Stimulated activated CD8-positive, alpha-beta memory T cell treated with anti-CD3 and anti-CD28 coated beads, Interleukin-2, amount 100 ng/mL, for 1 hour (primary cell): ENCODE results near the gene MAGI3.
"Not testable (repeated sequence)": the region's sequence is repeated elsewhere in the genome, so short reads cannot be mapped to it uniquely, and the experiment has no call there.

Experiments used
- DNase-seq, 2 donors: peaks; one replicate each; pipeline ENCODE4 v3.0.0-alpha.2; 2020; ENCODE audit warnings: low read depth in 2 of 2

Gene MAGI3

DNA sequence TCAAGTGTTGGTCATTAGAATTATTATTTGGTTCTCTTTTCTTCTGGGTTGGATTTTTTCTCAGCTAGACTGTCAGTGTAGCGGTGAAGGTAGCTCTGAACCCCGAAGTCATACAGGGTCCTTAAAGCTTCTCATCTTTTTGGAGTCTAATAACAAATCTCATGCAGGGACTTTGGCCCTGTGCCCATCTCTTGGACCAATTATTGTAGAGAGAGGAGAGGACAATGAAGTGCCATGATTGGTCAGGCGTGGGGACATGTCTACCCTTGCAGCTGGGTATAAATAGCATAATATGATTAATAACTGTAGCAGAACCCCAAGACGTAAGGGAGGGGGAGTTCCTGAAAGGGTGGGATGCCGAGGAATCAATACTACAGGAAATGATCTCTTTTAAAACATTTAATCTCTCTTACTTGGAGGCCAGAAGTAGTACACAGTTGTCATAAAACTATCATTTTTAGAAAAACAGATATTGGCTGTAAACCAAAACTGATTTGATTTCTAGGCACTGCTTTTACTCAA lies 8.8 kb downstream of the MAGI3 start:
- DNase-seq = no peak

DNA sequence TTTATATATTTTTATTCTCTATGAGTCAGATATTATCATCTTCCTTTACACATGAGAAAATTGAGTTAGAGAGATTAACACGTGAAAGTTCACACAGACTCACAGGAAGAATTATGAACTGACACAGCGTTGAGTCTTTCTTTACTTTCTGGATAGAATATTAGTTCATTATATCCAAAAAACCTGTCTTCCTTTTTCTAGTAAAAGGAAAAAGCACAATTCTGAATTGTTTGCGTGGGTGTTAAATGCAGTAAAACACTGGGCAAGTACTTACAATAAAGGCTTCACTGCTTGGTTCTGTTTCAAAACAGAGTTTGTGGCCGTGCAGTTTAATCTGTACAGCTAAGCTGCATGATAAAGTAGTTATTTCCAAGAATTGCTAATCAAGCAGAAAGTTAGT lies 10.8 kb downstream of the MAGI3 start:
- no peak for DNase-seq

DNA sequence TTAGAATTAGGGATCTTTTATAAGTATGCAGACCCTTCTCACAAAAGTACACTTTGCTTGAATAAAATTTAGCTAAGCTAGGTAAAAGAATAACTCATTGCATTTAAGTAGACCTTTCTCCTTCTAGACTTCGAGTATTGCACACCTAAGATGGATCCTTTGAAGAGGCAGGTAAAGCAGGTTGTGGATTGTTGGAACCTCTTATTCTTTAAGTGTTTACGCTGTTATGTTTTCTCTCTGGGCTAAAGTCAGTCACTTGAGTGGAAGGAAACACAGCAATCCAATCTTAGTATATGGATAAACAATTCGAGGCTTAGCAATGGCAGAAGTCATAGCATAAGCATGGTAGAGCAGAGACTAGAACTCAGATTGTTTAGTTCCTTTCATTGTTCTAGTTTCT lies 11.4 kb downstream of the MAGI3 start:
- DNase-seq = no peak

DNA sequence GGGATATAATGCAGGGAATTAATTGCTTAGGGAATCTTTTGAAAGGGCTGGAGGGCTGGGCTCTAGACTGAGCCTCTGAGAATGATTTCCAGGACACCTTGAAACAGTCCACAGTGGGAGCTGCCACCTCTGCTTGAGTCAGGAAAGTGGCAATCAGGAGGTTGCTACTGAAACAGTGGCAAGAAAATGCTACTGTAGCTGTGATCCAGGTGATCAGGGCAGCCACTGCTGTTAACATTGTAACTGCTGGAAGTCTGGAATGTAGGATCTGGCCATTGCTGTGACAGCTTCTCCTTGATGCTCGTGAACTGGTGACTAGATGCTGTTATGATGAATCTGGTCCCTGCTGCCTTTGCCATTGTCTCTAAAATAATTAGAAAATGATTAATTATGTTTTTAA lies 12.8 kb downstream of the MAGI3 start:
- DNase-seq = no peak

DNA sequence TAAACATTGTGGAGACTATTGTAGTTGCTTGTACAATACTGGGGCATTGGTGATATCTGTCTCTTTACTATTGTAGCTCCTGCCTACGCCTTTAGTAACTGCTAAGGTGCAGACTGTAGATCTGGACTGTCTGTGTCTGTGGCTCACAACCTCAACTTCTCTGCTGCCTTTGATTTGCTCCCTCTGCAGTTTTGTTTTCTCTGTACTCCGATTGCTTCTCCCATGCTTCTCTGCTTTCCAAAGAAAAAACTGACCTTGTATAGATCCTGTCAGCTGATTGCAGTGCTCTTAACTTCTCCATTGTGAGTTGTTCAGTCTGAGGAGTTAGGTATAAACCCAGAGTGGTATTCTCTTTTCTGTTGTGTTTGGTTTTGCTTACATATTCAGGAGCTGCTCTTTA lies 15.3 kb downstream of the MAGI3 start:
- DNase-seq = no peak

DNA sequence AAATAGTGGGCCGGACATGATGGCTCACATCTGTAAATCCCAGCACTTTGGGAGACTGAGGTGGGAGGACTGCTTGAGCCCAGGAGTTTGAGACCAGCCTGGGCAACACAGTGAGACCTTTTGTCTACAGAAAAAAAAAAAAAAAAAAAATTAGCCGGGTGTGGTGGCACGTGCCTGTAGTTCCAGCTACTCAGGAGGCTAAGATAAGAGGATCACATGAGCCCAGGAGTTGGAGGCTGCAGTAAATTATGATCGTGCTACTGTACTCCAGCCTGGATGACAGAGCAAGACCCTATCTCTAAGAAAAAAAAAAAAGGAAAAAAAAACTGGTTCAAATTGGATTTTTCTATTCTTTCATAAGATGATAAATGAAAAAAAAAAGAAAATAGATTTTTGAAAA lies 15.8 kb downstream of the MAGI3 start:
- DNase-seq = not testable (repeated sequence)

DNA sequence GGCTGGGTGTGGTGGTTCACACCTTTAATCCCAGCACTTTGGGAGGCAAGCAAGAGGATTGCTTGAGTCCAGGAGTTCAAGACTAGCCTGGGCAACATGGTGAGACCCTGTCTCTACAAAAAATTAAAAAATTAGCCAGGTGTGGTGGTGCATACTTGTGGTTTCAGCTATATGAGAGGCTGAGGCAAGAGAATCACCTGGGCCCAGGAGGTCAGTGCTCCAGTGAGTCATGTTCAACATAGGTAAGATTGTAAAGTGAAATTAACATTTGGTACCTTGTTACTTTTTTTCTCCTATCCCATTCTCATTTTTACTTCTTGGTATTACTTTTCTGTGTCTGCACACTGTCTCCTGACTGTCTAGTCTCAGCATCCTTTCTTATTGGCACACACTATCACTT lies 19.0 kb downstream of the MAGI3 start:
- no peak for DNase-seq

DNA sequence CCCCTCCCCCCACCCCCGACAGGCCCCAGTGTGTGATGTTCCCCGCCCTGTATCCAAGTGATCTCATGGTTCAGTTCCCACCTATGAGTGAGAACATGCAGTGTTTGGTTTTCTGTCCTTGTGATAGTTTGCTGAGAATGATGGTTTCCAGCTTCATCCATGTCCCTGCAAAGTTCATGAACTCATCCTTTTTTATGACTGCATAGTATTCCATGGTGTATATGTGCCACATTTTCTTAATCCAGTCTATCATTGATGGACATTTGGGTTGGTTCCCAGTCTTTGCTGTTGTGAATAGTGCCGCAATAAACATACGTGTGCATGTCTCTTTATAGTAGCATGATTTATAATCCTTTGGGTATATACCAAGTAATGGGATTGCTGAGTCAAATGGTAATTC lies 21.7 kb downstream of the MAGI3 start:
- not testable (repeated sequence) for DNase-seq

DNA sequence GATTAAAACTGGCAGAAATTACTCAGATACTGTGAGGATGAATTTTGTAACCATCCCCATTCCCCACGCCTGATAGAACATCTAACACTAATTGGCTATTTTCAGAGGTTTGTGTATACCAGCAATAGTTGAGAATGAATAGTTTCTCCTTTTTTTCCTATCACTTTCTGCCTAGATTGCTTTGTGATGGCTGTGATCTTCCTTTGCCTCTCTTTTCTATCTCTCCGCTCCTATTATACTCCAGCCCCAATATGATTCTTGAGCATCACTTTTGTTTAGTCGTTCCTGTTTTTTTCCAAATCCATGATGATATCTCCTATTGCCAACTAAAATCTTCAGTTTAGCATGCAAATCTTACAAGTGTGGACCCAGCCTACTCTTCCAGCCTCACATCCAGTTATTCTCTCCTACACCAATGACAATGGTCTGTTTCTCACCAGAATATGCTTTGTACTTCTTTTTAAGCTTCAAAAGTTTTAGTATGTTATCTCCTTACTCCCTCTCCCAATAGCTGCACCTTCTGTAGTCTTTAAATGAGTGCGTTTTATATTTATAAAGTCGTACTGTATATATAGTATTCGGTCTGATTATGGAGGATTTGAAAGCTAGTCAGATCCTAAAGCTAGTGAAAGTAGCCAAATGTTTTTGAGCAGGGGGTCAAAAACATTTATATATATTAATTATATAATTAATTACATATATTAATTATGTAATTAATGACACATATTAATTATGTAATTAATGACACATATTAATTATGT lies 25.2 kb downstream of the MAGI3 start:
- no peak for DNase-seq

DNA sequence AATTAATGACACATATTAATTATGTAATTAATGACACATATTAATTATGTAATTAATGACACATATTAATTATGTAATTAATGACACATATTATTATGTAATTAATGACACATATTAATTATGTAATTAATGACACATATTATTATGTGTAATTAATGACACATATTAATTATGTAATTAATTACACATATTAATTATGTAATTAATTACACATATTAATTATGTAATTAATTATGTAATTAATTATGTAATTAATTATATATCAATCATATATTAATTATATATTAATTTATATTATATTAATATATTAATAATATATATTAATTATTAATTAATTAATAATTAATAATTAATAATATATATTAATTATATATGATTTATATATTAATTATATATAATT lies 25.8 kb downstream of the MAGI3 start:
- DNase-seq = not testable (repeated sequence)

DNA sequence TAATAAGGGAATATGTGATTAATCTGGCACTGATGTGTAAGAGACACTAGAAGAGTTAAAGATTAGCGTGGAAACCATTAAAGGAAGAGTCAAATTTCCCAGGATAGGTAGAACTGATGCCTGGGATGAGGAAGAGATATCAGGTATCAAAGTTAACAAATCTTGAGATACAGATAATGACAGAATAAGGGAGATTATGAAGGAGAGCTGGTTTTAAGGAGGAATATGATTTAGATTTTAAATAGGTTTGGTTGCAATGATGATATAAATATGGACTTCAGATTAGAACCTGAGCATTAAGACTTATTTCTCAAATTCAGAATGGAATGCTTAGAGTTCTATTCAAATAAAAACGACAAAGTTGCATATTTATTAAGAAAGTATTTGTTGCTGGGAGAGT lies 26.2 kb downstream of the MAGI3 start:
- DNase-seq = no peak

DNA sequence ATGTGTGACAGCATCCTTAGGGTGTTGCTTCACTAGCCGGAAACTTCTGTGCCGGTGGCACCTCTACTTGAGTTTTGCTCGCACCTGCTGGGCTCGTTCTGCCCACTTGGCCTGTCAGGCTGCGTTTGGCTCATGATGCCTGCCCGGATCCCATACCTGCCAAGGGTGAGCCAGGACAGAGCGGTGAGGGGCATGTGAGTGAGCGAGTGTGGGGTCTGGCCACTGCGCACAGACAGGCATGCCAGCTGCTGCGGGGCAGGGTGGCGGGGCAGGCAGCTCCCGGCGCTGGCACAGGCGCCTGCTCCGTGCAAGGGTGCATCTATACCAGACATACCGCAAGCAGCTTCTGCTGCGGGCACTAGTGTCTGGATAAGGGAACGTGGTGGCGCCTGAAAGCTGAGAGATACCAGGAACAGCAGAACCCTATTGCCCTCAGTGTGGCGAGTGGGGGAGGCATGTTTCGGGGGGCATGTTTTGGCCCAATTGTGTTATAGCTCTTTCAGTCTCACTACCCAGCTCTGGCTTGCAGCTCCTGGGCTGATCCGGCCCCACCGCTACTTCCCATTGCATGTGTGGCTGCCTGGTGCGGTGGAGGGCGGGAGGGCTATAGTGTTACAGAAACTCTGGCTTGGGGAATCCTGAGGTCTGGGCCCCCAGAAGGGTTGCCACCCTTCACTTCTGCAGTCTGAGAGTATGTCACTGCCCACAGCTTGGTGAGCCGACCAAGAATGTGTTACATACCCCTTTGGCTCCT lies 32.2 kb downstream of the MAGI3 start:
- DNase-seq = no peak

DNA sequence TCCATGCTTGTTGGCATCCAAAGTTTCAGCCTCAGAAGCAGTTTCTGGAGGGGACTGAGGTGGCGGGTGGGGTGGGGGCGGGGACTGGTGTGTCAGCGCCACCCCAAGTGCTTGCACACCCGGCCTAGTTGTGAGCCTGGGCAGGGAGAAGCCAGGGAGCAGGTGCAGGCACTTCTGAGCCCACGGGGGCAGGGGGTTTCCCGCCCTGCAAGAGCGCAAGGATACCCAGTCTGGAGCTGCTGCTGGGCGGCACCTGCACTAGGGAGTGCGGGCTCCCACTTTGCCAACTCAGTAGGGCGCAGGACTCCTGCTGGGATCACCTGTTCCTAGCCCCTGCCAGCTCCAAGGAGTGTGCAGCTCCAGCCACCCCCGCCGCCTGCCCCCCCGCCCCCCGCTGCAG lies 33.5 kb downstream of the MAGI3 start:
- no peak for DNase-seq

DNA sequence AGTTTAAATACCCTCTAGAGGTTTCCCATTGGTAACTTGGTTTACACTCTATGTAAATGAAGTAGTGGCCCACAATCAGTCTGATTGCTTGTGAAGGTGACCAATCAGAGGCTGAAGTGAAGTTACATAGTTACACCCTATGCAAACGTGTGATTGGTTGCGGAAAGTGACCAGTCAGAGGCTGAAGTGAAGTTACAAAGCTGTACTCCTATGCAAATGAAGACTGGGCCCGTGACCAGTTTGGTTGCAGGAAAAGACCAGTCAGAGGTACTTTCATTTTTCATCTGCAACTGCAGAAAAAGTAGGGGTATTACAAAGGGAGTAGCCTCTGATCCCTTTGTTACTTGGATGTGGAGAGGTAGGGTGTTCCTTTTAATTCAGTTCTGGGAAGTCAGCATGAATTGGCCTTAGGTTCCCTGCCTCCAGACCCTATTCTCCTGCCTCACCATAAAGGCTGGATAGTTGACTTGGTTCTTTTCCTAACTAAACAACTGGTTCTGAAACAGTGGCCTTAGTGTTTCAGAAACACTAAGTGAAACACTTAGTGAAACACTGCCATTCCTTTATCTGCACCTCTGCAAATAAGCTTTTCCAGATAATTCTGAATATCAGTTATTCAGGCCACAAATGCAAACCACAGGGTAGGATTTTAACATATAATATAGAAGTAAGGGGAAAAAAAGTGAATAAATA lies 39.3 kb downstream of the MAGI3 start:
- DNase-seq = no peak

DNA sequence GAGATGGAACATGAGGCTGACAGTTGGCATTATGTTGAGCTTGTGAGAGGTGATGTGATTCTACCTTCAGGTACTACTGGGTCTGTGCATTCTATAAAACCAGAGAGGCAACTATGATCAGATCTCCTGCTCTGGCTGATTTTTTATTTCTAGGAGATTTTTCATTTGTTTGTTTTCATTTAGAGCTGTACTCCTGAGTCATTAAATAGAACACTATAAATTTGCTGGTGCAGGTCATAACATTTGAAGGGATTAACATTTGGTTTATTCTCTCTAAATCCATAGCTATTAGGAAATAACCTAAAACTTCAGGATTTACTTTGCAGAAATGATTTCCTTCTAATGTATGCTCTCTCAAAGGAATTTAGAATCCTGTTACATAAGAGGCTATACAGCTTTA lies 42.9 kb downstream of the MAGI3 start:
- DNase-seq = no peak

DNA sequence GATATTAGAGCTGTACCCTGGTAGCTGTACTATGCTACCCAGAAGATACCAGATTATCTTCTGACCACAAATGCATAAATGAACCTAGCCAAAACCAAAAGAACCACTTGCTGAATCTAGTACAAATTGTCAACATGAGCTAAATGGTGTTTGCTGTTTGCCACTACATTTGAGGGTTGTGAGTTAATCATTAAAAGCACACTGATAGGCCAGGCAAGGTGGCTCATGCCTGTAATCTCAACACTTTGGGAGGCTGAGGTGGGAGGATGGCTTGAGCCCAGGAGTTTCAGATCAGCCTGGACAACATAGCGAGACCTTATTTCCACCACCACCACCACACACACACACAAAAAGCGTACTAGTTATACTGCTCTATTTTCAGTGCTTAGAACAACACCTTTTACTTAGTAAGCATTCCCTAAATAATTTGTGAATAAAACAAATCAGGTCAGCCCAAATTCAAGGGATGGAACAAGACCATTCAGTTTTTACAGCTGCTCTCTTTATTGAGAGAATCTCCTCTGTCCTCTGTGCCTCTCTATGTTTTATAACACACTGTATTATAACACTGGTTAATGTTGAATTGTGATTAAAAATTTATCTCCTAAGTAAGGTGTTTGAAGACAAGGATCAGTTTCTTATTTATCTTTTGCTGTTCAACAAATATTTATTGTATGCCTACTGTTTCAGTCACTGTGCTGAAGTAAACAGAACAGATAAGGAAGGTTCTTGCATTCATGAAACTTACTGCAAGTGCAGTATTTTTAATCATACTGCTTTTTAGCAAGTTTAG lies 44.0 kb downstream of the MAGI3 start:
- DNase-seq = no peak

DNA sequence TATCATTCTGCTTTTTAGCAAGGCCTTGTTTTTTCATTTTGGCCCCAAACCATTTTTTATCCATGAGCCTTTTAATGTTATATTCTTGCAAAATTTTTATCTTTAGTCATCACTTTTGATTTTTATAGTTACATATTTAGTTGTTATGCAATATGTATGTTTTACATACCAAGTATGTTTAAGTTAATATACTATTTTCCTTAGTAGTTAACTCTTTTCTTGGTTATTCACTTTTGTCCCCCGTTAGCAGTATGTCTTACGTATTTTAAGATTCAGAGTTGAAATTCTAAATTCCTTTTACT lies 44.5 kb downstream of the MAGI3 start:
- no peak for DNase-seq

DNA sequence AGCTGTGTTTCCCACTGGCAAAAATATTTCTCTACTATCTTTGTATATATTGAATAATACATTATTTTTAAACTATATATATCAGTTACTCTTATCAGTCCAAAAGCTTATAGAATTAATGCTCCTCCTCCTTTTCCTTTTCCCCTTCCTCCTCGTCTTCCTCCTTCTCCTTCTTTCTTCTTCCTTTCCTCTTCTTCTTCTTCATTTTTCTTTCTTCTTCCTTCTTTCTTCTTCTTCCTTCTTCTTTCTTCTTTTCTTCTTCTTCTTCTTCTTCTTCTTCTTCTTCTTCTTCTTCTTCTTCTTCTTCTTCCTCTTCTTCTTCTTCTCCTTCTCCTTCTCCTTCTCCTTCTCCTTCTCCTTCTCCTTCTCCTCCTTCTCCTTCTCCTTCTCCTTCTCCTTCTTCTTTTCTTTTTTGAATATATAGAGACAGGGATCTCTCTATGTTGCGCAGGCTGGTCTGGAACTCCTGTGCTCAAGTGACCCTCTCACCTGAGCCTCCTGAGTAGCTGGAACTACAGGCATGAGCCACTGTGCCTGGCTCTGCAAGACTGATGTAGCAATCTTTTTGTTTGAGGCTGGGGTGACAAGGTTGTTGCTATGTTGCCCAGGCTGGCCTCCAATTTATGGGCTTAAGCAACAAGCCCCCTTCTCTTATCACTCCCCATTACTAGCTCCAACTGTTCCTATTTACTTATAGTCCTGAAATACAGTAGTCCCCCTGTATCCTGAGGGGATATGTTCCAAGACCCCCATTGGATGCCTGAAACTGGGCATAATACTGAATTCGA lies 47.4 kb downstream of the MAGI3 start:
- no peak for DNase-seq

DNA sequence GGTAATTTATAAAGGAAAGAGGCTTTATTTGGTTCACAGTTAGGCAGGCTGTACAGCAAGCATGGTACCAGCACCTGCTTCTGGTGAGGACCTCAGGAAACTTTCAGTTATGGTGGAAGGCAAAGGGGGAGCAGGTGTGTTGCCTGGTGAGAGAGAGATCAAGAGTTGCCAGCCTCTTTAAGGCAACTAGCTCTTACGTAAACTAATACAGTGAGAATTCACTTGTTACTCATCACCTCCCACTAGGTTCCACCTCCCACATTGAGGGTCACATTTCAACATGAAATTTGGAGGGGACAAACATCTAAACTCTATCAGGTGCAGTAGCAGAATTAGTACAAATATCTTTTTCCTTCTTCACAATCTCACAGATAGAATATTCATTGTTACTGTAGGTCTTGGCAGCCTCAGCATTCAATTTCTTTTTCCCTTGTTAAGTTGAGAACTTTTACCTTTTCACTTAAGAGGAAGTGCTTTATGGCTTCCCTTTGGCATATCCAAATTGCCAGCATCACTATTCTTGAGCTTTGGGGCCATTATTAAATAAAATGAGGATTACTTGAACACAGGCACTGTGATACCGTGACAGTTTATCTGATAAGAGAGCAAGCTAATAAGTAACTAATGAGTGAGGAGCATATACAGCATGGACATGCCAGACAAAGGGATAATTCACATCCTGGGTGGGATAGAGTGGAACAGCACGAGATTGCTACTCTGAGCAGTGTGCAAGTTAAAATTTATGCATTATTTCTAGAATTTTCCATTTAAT lies 48.4 kb downstream of the MAGI3 start:
- no peak for DNase-seq

DNA sequence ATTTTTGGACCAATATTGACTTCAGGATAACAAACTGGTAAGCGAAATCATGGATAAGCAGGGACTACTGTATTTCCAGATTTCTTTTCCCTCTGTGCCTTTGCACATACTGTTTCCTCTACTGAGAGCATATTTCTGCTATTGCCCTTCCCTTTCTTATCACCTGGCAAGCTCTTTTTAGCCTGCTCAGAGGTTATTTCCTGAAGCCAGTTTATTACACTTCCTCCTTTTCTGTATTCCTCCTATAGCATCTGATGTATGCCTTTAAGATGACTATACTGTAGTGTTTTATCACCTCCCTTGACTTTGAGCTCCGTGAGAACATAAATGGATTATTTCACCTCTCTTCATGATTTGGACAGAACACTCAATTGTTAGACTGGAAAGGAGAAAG lies 49.0 kb downstream of the MAGI3 start:
- DNase-seq = no peak
